ENCODE data around the gene METAP2. TPM values are rescaled to one million over a fixed set of nuclear protein-coding genes. Genes with fewer than 3 reads are reported as not detected.

METAP2 gene
- total RNA-seq, 1 donor from 2014 or later = 81.6 TPM

DNA sequence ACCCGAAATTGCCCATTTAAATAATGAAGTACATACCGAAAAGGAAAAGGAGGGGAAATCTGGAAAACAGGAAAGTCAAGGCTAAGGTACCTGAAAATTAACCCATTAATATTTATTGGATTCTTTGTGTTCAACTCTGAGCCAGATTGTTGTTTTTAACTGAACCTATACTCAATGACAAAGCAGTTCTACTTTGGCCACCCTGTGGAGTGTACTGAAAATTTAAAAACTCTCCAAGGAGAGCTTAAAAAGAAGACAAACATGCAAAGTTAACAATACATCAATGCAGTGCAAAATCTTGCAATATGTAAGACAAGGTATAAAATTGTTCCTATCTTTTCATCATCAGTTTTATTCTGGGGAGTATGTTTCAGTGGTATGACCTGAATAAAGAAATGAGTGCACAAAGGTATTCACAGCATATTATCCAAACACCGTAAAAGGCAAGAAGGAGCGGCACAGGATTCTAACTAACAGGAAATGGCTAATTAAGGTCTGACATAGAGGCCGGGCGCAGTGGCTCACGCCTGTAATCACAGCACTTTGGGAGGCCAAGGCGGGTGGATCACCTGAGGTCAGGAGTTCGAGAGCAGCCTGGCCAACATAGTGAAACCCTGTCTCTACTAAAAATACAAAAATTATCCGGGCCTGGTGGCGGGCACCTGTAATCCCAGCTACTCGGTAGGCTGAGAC is 75.6 kb downstream of the METAP2 start:
- Histone ChIP-seq H3K9me3 (ENCODE audit: insufficient read depth, low read depth, low read length) (peaks cover 7% of the 10 kb centered on the region), H3K4me1 (ENCODE audit: insufficient read depth, low read length) (no peaks in the 10 kb centered on the region), H3K4me2 (ENCODE audit: low read length) (peak overlapping the region; percentile 82), H3K36me3 (ENCODE audit: insufficient read depth, low read length) (no peaks in the 10 kb centered on the region), H2AFZ (ENCODE audit: low read depth, low read length) (peak overlapping the region; percentile 90), H3K27me3 (ENCODE audit: insufficient read depth, low read length) (peaks cover 23% of the 10 kb centered on the region), H3K27ac (ENCODE audit: low read depth, low read length) (no peak overlapping the region), H3K4me3 (ENCODE audit: insufficient read depth, low read depth, low read length) (peak overlapping the region; percentile 58), H3K9ac (ENCODE audit: low read length) (no peak overlapping the region), H4K20me1 (ENCODE audit: insufficient read depth, low read length) (no peaks in the 10 kb centered on the region), H3K79me2 (ENCODE audit: insufficient read depth, low read length) (no peaks in the 10 kb centered on the region)
- no peak for FAIRE-seq
- no peaks in the 10 kb centered on the region for H3K27me3 Mint-ChIP-seq (ENCODE audit: low read depth, unreplicated experiment)
- DNase-seq (ENCODE audit: low read depth) = no peak
- H3K9me3 Mint-ChIP-seq (ENCODE audit: unreplicated experiment) = peaks cover 4% of the 10 kb centered on the region
- H3K4me1 Mint-ChIP-seq (ENCODE audit: low read depth, unreplicated experiment) = peaks cover 21% of the 10 kb centered on the region
- H3K4me3 Mint-ChIP-seq (ENCODE audit: unreplicated experiment) = peak overlapping the region; percentile 83
- TF ChIP-seq CTCF (IDR thresholded peaks at IDR 0.05; ENCODE audit: insufficient read depth, low read depth, low read length) = no peak
- no peak for TF ChIP-seq EZH2 (IDR thresholded peaks at IDR 0.05; ENCODE audit: insufficient read depth, low read length)
- no peak overlapping the region for H3K27ac Mint-ChIP-seq (ENCODE audit: unreplicated experiment)
- H3K36me3 Mint-ChIP-seq (ENCODE audit: low read depth, unreplicated experiment) = no peaks in the 10 kb centered on the region

DNA sequence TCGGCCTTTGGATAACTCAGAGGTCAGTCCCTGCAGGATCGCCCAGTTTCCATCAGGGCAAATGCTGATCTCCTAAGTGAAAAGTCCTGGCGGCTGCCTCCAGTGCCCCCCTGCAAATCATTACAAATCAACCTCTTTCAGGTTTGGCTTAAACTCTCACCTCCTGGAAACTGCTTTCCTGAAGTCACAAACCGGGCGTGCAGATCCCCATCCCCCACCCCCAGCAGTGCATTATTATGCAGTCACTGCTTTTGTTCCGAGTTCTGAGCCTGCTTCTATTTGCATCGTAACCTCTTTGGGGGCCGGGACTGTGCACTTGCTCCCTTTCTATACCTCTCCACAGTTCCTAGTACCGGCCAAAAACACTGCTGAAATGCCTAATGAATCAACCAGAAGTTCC is 77.4 kb downstream of the METAP2 start, which contains the start of gene USP44:
Gene USP44 (minus strand): TSS at position 172 of the 400 bp plus-strand sequence. CDS start 17,220 bp downstream, outside the sequence.
- no peak for TF ChIP-seq EZH2 (IDR thresholded peaks at IDR 0.05; ENCODE audit: insufficient read depth, low read length)
- no peak for TF ChIP-seq CTCF (IDR thresholded peaks at IDR 0.05; ENCODE audit: insufficient read depth, low read depth, low read length)
- no peak for DNase-seq (ENCODE audit: low read depth)
- Histone ChIP-seq H3K79me2 (ENCODE audit: insufficient read depth, low read length) (no peaks in the 10 kb centered on the region), H2AFZ (ENCODE audit: low read depth, low read length) (no peak within 1 kb of the TSS), H3K27me3 (ENCODE audit: insufficient read depth, low read length) (peaks cover 18% of the 10 kb centered on the region), H3K9me3 (ENCODE audit: insufficient read depth, low read depth, low read length) (peaks cover 7% of the 10 kb centered on the region), H4K20me1 (ENCODE audit: insufficient read depth, low read length) (no peaks in the 10 kb centered on the region), H3K4me3 (ENCODE audit: insufficient read depth, low read depth, low read length) (no peak within 1 kb of the TSS), H3K9ac (ENCODE audit: low read length) (no peak within 1 kb of the TSS), H3K36me3 (ENCODE audit: insufficient read depth, low read length) (no peaks in the 10 kb centered on the region), H3K4me2 (ENCODE audit: low read length) (no peak within 1 kb of the TSS), H3K27ac (ENCODE audit: low read depth, low read length) (no peak within 1 kb of the TSS), H3K4me1 (ENCODE audit: insufficient read depth, low read length) (no peaks in the 10 kb centered on the region)
- no peaks in the 10 kb centered on the region for H3K27me3 Mint-ChIP-seq (ENCODE audit: low read depth, unreplicated experiment)
- FAIRE-seq = no peak
- H3K4me1 Mint-ChIP-seq (ENCODE audit: low read depth, unreplicated experiment) = peaks cover 15% of the 10 kb centered on the region
- peaks cover 4% of the 10 kb centered on the region for H3K9me3 Mint-ChIP-seq (ENCODE audit: unreplicated experiment)
- no peaks in the 10 kb centered on the region for H3K36me3 Mint-ChIP-seq (ENCODE audit: low read depth, unreplicated experiment)
- H3K4me3 Mint-ChIP-seq (ENCODE audit: unreplicated experiment) = peak within 1 kb of the TSS; percentile 40
- H3K27ac Mint-ChIP-seq (ENCODE audit: unreplicated experiment) = no peak within 1 kb of the TSS

GRCh38 chr12:95551913-95552516 is 78.1 kb downstream of the METAP2 start:
- no peak for FAIRE-seq
- Mint-ChIP-seq H3K4me3 (ENCODE audit: unreplicated experiment) (no peak overlapping the region), H3K4me1 (ENCODE audit: low read depth, unreplicated experiment) (peaks cover 12% of the 10 kb centered on the region), H3K36me3 (ENCODE audit: low read depth, unreplicated experiment) (no peaks in the 10 kb centered on the region), H3K27ac (ENCODE audit: unreplicated experiment) (no peak overlapping the region), H3K9me3 (ENCODE audit: unreplicated experiment) (peaks cover 4% of the 10 kb centered on the region), H3K27me3 (ENCODE audit: low read depth, unreplicated experiment) (no peaks in the 10 kb centered on the region)
- Histone ChIP-seq H3K27ac (ENCODE audit: low read depth, low read length) (no peak overlapping the region), H2AFZ (ENCODE audit: low read depth, low read length) (no peak overlapping the region), H3K4me1 (ENCODE audit: insufficient read depth, low read length) (no peaks in the 10 kb centered on the region), H3K9ac (ENCODE audit: low read length) (no peak overlapping the region), H3K36me3 (ENCODE audit: insufficient read depth, low read length) (no peaks in the 10 kb centered on the region), H3K79me2 (ENCODE audit: insufficient read depth, low read length) (no peaks in the 10 kb centered on the region), H4K20me1 (ENCODE audit: insufficient read depth, low read length) (no peaks in the 10 kb centered on the region), H3K27me3 (ENCODE audit: insufficient read depth, low read length) (peaks cover 17% of the 10 kb centered on the region), H3K4me2 (ENCODE audit: low read length) (no peak overlapping the region), H3K4me3 (ENCODE audit: insufficient read depth, low read depth, low read length) (no peak overlapping the region), H3K9me3 (ENCODE audit: insufficient read depth, low read depth, low read length) (peaks cover 7% of the 10 kb centered on the region)
- TF ChIP-seq CTCF (IDR thresholded peaks at IDR 0.05; ENCODE audit: insufficient read depth, low read depth, low read length) (no peak), EZH2 (IDR thresholded peaks at IDR 0.05; ENCODE audit: insufficient read depth, low read length) (no peak)
- no peak for DNase-seq (ENCODE audit: low read depth)

Measured in astrocyte (in vitro differentiated cells and primary cell).